Activated CD4-positive, CD25-positive, alpha-beta regulatory T cell treated with anti-CD3 and anti-CD28 coated beads, Interleukin-2, amount 50 U/mL, for 72 hours (primary cell): ENCODE data around the gene PTH2R.
"Not testable (repeated sequence)": the region's sequence is repeated elsewhere in the genome, so short reads cannot be mapped to it uniquely, and the experiment has no call there.

Source experiments
- DNase-seq: peaks from one replicate; pipeline ENCODE4 v3.0.0; 2021

PTH2R gene

DNA sequence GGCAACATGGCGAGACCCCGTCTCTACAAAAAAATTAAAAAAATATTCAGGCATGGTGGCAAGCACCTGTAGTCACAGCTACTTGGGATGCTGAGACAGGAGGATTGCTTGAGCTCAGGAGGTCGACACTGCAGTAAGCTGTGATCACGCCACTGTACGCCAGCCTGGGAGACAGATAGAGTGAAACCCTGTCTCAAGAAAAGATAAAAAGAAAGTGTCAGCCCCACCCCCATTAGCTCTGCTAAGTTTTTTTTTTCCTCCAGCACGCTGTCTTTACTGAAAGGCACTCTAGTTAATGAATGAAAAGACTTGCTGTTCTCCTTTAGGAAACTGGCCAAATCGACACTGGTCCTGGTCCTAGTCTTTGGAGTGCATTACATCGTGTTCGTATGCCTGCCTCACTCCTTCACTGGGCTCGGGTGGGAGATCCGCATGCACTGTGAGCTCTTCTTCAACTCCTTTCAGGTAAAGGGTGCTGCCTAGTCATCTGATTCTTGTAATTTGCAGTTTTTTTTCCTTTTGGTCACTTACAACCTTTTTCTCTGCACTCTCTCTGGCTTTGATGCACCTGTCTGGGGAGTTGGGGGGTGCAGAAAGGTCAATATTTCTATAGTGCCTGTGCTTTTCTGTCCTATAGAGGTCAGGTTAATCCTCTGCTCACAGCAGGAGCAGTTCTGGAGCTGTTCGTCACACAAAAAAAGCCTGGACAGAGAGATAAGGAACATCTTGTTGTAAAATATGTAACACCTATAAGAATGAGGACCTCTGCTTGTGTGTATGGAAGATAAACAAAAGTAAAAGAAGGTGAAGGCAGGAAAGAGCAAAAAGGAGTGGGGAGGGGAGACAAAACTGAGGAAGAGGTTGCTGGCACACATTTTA lies 82.3 kb downstream of the PTH2R start:
- no peak for DNase-seq

DNA sequence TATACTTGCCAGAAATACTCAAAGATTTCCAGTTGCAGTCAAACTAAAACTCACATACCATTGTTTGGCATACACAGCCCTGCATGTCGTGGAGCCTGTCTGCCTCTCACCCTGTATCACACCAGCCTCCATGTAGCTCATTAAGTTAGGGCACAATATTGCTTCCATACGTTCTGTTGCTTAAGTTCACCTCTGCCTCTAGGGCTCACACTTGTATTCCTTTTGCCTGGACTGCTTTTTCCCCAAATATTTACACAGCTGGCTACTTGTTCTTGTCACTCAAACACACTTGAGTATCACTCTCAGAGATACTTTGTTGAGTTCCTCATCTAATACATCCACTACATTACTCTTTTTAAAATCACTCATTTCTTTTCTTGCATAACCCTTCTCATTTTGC lies 83.1 kb downstream of the PTH2R start:
- DNase-seq: no peak

DNA sequence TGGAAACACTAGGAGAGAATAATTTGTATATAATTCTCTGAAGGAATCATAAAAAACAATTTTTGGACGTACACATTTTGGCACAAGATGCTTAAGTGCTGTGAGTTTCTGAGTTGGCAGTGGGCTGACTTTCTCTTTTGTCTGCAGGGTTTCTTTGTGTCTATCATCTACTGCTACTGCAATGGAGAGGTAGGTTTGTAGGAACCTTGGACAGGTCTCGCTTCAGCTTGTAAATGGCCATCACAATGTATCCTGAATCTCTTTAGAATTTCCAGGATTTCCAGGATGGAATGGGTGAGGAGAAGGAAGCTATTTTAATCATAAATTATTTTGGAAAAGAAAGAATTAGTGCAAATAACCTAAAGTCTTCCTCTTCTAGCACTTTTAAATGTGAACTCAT lies 83.9 kb downstream of the PTH2R start:
- DNase-seq: no peak

- no peak for DNase-seq
Observed at GRCh38 chr2:208491641-208492040, 85.0 kb downstream of the PTH2R start.

- DNase-seq: no peak
Observed at GRCh38 chr2:208492069-208492468, 85.5 kb downstream of the PTH2R start.

DNA sequence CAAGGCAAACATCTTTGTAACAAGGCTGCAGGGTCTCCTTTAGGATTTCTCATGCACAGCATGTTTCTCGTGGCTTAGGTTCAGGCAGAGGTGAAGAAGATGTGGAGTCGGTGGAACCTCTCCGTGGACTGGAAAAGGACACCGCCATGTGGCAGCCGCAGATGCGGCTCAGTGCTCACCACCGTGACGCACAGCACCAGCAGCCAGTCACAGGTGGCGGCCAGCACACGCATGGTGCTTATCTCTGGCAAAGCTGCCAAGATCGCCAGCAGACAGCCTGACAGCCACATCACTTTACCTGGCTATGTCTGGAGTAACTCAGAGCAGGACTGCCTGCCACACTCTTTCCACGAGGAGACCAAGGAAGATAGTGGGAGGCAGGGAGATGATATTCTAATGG lies 86.6 kb downstream of the PTH2R start:
- DNase-seq: no peak

GRCh38 chr2:208496129-208496528 lies 89.5 kb downstream of the PTH2R start:
- no peak for DNase-seq

DNA sequence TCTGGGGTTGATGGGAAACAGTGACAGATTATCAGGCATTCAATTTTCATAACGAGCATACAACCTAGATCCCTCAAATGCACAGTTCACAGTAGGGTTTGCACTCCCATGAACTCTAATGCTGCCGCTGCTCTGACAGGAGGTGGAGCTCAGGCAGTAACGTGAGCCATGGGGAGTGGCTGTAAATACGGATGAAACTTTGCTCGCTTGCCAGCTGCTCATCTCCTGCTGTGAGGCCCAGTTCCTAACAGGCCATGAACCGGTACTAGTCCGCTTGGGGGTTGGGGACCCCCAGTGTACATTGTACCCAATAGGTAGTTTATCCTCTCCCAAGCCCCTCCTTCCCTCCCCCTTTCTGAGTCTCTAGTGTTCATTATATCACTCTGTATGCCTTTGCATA lies 94.6 kb downstream of the PTH2R start:
- DNase-seq: no peak

GRCh38 chr2:208502288-208502687 lies 95.7 kb downstream of the PTH2R start:
- DNase-seq: no peak

- not testable (repeated sequence) for DNase-seq
Observed at GRCh38 chr2:208505365-208505764, 98.8 kb downstream of the PTH2R start.

GRCh38 chr2:208509586-208509985 lies 103.0 kb downstream of the PTH2R start:
- DNase-seq: no peak

DNA sequence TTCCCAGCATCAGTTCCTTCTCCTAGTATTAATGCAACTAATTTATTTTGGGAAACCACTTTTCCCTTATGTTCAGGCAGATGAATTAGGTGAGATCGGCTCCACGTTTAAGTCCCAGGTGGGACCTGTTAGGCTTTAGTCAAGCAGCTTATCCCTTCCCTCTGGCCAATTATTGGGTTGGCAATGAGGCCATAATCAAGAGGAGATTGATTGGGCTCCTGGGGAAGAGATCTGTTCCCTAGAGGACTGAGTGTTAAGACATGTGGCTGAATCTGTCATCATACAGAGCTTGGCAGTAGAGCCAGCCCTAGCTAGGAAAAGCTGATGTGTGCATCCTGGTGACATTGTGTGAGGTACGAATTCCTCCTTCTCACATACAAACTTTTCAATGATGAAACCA lies 104.4 kb downstream of the PTH2R start:
- DNase-seq: no peak

GRCh38 chr2:208511573-208511972 lies 105.0 kb downstream of the PTH2R start:
- no peak for DNase-seq

DNA sequence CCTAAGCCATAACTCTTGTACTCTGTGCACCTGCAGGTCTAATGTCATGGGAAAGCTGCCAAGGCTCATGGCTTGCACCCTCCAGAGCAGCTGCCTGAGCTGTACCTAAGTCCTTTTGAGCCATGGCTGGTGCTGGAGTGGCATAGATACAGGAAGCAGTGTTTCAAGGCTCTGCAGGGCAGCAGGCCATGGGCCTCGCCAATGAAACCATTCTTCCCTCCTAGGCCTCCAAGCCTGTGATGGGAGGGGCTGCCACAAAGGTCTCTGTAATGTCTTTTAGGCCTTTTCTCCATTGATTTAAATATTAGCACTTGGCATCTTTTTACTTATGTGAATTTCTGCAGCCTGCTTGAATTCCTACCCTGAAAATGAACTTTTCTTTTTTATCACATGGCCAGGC lies 108.5 kb downstream of the PTH2R start:
- no peak for DNase-seq

DNA sequence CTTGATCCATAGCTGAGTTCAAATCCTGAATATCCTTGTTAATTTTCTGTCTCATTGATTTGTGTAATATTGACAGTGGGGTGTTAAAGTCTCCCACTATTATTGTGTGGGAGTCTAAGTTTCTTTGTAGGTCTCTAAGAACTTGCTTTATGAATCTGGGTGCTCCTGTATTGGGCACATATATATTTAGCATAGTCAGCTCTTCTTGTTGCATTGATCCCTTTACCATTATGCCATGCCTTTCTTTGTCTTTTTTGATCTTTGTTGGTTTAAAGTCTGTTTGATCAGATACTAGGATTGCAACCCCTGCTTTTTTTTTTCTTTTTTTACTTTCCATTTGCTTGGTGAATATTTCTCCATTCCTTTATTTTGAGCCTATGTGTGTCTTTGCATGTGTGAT lies 116.5 kb downstream of the PTH2R start:
- DNase-seq: not testable (repeated sequence)

GRCh38 chr2:208525165-208525564 lies 118.6 kb downstream of the PTH2R start:
- DNase-seq: not testable (repeated sequence)

GRCh38 chr2:208529796-208530195 lies 123.2 kb downstream of the PTH2R start:
- DNase-seq: no peak

- DNase-seq: no peak
Observed at GRCh38 chr2:208531361-208531760, 124.8 kb downstream of the PTH2R start.

DNA sequence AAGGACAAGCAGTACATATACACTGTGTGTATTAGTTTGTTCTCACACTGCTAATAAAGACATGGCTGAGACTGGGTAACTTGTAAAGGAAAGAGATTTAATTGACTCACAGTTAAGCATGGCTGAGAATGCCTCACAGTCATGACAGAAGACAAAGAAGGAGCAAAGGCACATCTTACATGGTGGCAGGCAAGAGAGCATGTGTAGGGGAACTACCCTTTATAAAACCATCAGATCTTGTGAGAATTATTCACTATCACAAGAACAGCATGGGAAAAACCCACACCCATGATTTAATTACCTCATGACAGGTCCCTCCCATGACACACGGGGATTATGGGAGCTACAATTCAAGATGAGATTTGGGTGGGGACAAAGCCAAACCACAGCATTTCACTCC lies 129.0 kb downstream of the PTH2R start:
- not testable (repeated sequence) for DNase-seq

GRCh38 chr2:208541461-208541988 lies 134.9 kb downstream of the PTH2R start:
- no peak for DNase-seq

DNA sequence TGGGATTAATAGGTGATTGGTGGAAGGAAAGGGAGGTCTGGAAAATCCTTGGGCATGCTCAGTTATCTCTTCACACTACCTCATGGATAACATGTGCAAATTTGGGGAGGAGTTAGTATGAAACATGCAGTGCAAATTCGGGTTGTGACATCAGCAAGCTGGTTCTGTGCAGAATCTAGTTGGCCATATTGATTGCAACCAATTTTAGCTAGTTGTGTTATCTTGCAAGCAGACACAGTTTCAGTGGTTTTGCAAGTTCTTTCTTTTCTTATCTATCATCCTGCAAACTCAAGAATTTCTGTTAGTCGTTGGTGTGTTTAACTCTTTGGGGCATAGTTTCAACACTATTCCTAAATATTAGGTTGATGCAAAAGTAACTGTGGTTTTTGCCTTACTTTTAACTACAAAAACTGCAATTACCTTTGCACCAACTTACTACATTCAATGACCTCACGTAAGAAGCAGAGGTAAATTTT lies 135.4 kb downstream of the PTH2R start:
- no peak for DNase-seq

DNA sequence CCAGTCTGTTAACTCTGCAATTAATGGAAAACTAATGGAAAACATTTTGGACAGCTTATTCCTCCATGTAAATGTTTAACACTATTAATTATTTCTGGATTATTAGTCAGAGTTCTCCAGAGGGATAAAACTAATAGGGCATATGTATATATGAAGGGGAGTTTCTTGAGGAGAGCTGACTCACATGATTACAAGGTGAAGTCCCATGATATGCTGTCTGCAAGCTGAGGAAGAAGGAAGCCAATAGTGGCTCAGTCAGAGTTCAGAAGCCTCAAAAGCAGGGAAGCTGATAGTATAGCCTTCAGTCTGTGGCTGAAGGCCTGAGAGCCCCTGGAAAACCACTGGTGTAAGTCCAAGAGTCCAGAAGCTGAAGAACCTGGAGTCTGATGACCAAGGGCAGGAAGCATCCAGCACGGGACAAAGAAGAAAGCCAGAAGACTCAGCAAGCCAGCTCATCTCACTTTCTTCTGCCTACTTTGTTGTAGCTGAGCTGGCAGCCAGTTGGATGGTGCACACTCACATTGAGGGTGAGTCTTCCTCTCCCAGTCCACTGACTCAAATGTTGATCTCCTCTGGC lies 136.0 kb downstream of the PTH2R start:
- DNase-seq: no peak
